C4-2B (cell line): ENCODE measurements around the gene AHDC1.

Experiments used
- H3K27ac ChIP-seq: fragments of 450-650 bp; 2 replicates; pipeline ENCODE4 v1.5.1; 2017
- ZFX ChIP-seq: fragments of 450-650 bp; IDR thresholded peaks from 2 replicates; pipeline ENCODE4 v1.6.1; 2017
- TF ChIP-seq, protein P1 (sequence below): fragments of 450-650 bp; conservative IDR thresholded peaks from 2 replicates; pipeline ENCODE4 v1.5.1; 2017; ENCODE audit warnings: mild to moderate bottlenecking

Gene AHDC1

DNA sequence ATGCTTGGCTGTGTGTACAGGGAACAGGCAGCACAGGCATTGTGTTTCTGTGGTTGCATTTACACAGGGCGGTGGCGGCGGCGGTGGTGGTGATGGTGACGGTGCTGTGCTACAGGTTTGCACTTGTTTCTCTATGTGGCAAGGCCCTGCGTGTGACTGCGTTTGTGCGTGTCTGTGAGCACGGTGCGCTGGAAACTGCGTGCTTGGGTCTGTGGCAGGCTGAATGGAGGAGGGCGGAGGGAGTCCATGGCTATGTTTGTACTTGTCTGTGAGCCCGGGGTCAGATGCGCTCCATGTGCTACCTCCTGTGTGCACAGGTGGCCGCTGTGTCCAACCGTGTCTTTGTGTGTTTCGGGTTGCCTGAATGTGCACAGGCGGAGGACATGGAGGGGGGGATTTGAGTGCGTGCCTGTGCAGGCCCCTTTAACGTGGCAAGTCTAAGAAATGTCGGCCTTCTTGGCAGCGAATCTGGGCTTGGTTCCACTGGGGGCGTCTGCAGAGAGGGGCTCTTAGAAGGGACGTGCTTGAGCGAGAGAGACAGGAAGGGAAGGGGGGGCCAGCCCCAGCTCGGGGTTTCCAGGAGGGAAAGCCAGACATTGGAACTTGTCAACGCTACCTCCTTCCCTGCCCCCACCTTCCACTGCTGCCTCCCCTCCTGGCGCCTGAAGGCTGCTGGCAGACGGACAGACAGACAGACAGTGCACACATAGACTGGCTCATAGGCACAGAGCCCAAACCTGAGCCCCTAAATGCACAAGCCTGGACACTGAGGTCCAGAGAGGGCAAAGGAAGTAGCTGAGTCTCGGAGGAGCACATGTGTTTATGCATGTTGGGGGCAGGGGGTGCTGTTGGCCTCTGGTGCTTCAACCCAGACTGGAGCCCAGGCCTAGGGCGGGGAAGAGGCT is 81.3 kb downstream of the AHDC1 start:
- TF ChIP-seq, protein P1, sequence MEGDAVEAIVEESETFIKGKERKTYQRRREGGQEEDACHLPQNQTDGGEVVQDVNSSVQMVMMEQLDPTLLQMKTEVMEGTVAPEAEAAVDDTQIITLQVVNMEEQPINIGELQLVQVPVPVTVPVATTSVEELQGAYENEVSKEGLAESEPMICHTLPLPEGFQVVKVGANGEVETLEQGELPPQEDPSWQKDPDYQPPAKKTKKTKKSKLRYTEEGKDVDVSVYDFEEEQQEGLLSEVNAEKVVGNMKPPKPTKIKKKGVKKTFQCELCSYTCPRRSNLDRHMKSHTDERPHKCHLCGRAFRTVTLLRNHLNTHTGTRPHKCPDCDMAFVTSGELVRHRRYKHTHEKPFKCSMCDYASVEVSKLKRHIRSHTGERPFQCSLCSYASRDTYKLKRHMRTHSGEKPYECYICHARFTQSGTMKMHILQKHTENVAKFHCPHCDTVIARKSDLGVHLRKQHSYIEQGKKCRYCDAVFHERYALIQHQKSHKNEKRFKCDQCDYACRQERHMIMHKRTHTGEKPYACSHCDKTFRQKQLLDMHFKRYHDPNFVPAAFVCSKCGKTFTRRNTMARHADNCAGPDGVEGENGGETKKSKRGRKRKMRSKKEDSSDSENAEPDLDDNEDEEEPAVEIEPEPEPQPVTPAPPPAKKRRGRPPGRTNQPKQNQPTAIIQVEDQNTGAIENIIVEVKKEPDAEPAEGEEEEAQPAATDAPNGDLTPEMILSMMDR = no peak
- no peak for TF ChIP-seq ZFX
- no peak overlapping the region for H3K27ac ChIP-seq

DNA sequence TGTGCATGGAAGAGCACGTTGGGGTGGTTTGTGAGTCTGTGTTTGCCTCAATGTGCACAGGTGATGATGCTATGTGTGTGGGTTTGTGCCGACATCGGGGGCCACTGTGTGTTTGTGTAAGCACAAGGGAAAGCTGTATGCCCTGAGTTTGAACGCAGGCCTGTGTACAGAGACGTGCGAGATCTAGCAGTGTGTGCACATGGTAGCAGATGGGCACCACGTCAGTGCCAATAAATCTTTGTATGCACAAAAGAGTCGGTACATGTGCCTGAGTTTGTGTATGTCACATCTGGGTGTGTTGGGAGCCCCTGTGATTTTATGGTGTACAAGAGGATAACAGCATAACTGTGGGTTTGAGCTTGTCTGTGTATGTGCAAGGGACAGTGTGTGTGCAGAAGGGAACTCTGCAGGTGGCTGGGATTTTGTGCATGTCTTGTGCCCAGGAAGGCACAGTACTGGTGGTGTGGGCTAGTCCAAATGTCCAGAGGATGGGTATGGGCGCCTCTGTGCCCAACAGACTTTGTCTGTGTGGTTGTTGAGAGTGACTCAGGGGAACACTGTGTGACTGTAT is 82.0 kb downstream of the AHDC1 start:
- H3K27ac ChIP-seq = no peak overlapping the region
- TF ChIP-seq ZFX = no peak
- TF ChIP-seq, protein P1 = no peak

DNA sequence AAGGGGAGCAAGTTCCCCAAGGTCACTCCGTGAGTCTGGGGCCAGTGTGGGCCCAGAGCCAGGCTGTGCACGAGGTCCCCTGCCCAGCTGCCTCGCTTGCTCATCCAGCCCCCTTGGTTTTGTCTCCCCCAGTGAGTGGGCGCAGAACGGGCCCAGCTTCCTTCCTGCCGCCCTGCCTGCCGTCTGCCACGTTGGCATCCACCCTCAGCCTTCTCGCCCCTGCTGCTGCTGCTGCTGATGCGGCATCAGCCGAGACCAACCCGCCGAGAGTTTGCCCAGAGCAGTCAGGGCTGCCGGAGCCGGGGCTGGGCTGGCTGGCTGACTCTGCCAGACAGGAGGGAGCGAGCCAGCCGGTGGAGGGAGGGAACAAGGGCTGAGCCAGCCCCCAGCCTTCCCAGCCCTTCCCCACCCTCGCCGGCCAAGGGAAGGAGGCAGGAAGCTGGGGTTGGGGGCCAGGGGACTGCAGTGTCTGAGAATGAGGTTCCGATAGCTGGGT is 82.6 kb downstream of the AHDC1 start:
- no peak for TF ChIP-seq ZFX
- TF ChIP-seq, protein P1 = no peak
- H3K27ac ChIP-seq = no peak overlapping the region

DNA sequence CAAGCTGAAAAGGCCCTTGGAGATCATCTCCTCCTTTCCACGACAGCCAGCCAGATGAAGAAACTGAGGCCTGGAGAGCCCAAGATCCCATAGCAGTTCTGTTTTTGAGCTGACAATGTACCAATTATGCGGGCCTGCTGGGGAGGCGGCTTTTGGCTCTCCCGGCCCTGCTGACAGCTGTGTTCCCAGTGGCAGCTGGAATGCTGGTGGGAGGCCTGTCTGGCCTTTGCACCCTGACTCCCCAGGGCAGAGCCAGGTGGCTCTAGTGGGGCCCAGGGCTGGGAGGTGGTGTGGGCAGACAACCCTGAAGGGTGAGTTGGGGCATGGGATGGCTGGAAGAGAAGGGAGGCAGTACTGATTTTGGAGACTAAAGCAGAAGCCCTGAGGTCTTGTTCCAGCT is 83.3 kb downstream of the AHDC1 start:
- TF ChIP-seq, protein P1 = no peak
- TF ChIP-seq ZFX = no peak
- H3K27ac ChIP-seq = no peak overlapping the region

DNA sequence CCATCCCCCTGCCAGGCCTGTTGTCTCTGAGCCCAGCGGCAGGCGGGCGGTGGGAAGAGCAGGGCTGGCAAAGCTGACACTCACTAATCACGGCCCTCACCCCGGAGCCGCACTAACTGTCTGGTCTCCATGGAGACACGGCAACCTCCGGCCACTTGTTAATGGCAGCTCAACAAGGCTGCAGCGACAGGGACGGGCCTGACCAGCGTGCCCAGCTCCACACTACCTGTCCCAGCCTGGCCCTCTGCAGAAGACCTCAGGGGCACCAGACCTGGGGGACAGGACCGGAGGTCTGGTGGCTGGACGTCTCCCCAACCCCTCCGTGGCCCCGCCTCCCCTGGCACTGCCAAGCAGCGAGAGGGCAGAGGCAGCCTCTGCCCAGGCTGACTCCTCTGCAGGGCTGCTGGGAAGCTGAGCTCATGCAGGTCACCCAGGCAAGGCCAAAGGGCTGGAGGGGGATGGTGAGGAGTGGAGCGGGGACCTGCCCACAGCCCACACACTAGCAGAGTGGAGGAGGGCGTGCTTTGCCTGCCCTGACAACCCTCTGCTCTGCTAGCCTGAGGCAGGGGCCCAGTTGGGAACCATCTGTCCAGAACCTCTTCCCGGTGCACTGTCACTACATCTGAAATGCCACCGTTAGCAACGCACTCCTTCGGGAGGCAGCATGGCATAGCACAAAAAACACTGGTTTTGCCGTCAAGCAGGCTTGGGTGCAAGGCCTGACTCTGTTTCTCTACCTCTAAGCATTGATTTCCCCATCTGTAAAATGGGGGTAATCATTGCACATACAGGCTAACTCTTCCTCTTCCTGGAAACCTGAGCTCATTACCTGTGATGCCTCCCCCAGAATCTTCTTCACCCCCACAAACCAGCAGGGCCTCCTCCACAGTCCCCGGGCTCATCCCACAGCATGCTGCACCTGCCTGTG is 84.3 kb downstream of the AHDC1 start:
- H3K27ac ChIP-seq = no peak overlapping the region
- TF ChIP-seq ZFX = no peak
- TF ChIP-seq, protein P1 = no peak

DNA sequence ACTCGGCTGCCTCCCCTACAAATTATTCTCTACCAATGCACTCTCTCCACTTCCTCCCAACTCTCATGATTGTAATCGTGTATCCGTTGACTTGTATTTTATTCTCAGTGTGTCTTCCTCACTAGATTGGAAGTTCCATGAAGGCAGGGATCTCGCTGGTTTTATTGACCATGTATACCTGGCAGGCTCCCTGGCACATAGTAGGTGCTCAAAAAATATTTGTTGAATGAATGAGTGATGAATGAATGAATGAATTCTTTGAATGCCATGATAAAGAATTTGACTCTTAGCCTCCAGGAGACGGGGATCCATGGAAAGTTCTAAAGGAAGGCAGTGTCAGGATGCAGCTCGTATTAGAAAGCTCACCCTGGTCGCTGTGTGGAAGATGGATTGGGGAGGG is 85.1 kb downstream of the AHDC1 start:
- H3K27ac ChIP-seq = no peak overlapping the region
- no peak for TF ChIP-seq ZFX
- TF ChIP-seq, protein P1 = no peak
